Measurements from ENCODE around the gene AUNIP.

- no peak for TF ChIP-seq CTCF (IDR thresholded peaks at IDR 0.05; ENCODE audit: insufficient read depth, low read length, poor library complexity, severe bottlenecking)
- TF ChIP-seq EZH2phosphoT487 (conservative IDR thresholded peaks at IDR 0.05; ENCODE audit: low read length) = no peak
Measured at GRCh38 chr1:25897754-25898153, 38.5 kb upstream of the AUNIP start.
